GM12878 (cell line): ENCODE results near the gene NOL3. TPM values are rescaled to one million over a fixed set of nuclear protein-coding genes. Genes with fewer than 3 reads are reported as not detected.

Source experiments
- ATAC-seq: fragments of 200-7000 bp; cut with Tn5 transposase; 3 replicates; pipeline ENCODE4 v1.9.1; 2020; ENCODE audit warnings: mild to moderate bottlenecking, moderate library complexity
- Bru-seq: library from RNA; stranded (reverse); fragments of 400-500 nt; gene quantifications from one replicate; lab custom pipeline; 2021; lab: Mats Ljungman, UMichigan
- BruChase-seq, 2 experiments: library from RNA; stranded (reverse); fragments of 400-500 nt; gene quantifications; one replicate each; lab custom pipeline; 2021; lab: Mats Ljungman, UMichigan
- BruUV-seq: library from RNA; stranded (reverse); fragments of 400-500 nt; replicated peaks from 2 replicates; lab custom pipeline; 2021; lab: Mats Ljungman, UMichigan
- CTCF ChIA-PET: fragments of 300-600 bp; sonication (Branson Sonifier 250); formaldehyde crosslinking; extraction: SDS; loops from one replicate; lab custom pipeline; 2021; ENCODE audit warnings: inconsistent platforms; lab: Yijun Ruan, JAX
- POLR2A ChIA-PET: fragments of 350-600 bp; formaldehyde crosslinking; extraction: SDS; loops from one replicate; lab custom pipeline; 2021; ENCODE audit warnings: inconsistent platforms; lab: Charles Lee
- RAD21 ChIA-PET: fragments of 300-600 bp; sonication (Branson Sonifier 250); formaldehyde crosslinking; loops from one replicate; lab custom pipeline; 2023; ENCODE audit warnings: antibody characterized with exemption; ENCODE audit not compliant: unreplicated experiment; lab: Charles Lee
- SMC1A ChIA-PET: fragments of 300-600 bp; sonication (Branson Sonifier 250); formaldehyde crosslinking; loops from one replicate; lab custom pipeline; 2023; ENCODE audit not compliant: unreplicated experiment, uncharacterized antibody; lab: Charles Lee
- DNase-seq: peaks from one replicate; pipeline ENCODE4 v3.0.0-alpha.2; 2011; ENCODE audit warnings: low read depth, low spot score
- FAIRE-seq: peaks from 3 replicates; lab custom pipeline; 2011; peaks lifted over from hg19 to GRCh38; lab: Jason Lieb, UNC
- H2AFZ ChIP-seq: 2 replicates; pipeline ENCODE4 v1.6.0; 2011; ENCODE audit warnings: low read depth, low read length, control low read depth; ENCODE audit not compliant: control insufficient read depth
- H3K27ac ChIP-seq: 2 replicates; pipeline ENCODE4 v1.5.1; 2011; ENCODE audit warnings: control low read depth; ENCODE audit not compliant: control insufficient read depth, insufficient read depth
- H3K27me3 ChIP-seq, 2 experiments: replicated peaks in 1 of 2; 2 replicates each; pipeline versions ENCODE4 v1.6.0 to v1.6.1; 2011; ENCODE audit warnings: low read length in 1 of 2; ENCODE audit not compliant: control insufficient read depth in 2 of 2, insufficient read depth in 2 of 2
- H3K36me3 ChIP-seq, 2 experiments: 2 replicates each; pipeline ENCODE4 v1.5.1; 2011; ENCODE audit warnings: low read length in 1 of 2; ENCODE audit not compliant: control insufficient read depth in 2 of 2, insufficient read depth in 2 of 2
- H3K4me1 ChIP-seq: 2 replicates; pipeline ENCODE4 v1.6.1; 2011; ENCODE audit warnings: mild to moderate bottlenecking, low read length, moderate library complexity, mixed read lengths; ENCODE audit not compliant: control insufficient read depth, insufficient read depth
- H3K4me2 ChIP-seq: 2 replicates; pipeline ENCODE4 v1.6.0; 2011; ENCODE audit warnings: control low read depth; ENCODE audit not compliant: control insufficient read depth, insufficient read depth
- H3K4me3 ChIP-seq: fragments of 200-600 bp; sonication (generic); 2 replicates; pipeline ENCODE4 v1.5.1; 2016
- H3K79me2 ChIP-seq: 2 replicates; pipeline ENCODE4 v1.6.0; 2011; ENCODE audit warnings: low read length; ENCODE audit not compliant: control insufficient read depth, insufficient read depth
- H3K9ac ChIP-seq: 2 replicates; pipeline ENCODE4 v1.8.0; 2011; ENCODE audit warnings: low read length, control low read depth, mixed read lengths; ENCODE audit not compliant: control insufficient read depth, insufficient read depth
- H3K9me3 ChIP-seq: replicated peaks from 3 replicates; pipeline ENCODE4 v1.5.1; 2011; ENCODE audit warnings: mild to moderate bottlenecking, low read length; ENCODE audit not compliant: control insufficient read depth, insufficient read depth
- H4K20me1 ChIP-seq: 2 replicates; pipeline ENCODE4 v1.6.0; 2011; ENCODE audit not compliant: control insufficient read depth, insufficient read depth
- CHD1 ChIP-seq: IDR thresholded peaks from 2 replicates; pipeline ENCODE4 v1.6.1; 2012; ENCODE audit warnings: low read depth, low read length, improper control_type of control experiment
- EZH2 ChIP-seq: IDR thresholded peaks from 2 replicates; pipeline ENCODE4 v1.6.1; 2012; ENCODE audit warnings: low read depth, mild to moderate bottlenecking, control low read depth, inconsistent platforms, low read length, borderline replicate concordance; ENCODE audit not compliant: control insufficient read depth
- HSF1 ChIP-seq: fragments of 150-350 bp; IDR thresholded peaks from 2 replicates; pipeline ENCODE4 v1.6.1; 2014; ENCODE audit warnings: mild to moderate bottlenecking, low read depth, low read length
- PAX8 ChIP-seq: fragments of 450-650 bp; IDR thresholded peaks from 2 replicates; pipeline ENCODE4 v1.6.1; 2017; ENCODE audit warnings: mild to moderate bottlenecking, moderate library complexity
- POU2F2 ChIP-seq: IDR thresholded peaks from 3 replicates; pipeline ENCODE4 v1.6.1; 2011; ENCODE audit warnings: low read depth, mild to moderate bottlenecking, low read length, borderline replicate concordance
- TCF3 ChIP-seq: IDR thresholded peaks from 2 replicates; pipeline ENCODE4 v1.6.1; 2012; ENCODE audit warnings: low read depth, mild to moderate bottlenecking, low read length, borderline replicate concordance; ENCODE audit not compliant: insufficient read depth
- ZNF687 ChIP-seq: fragments of 450-650 bp; IDR thresholded peaks from 2 replicates; pipeline ENCODE4 v1.6.1; 2017; ENCODE audit warnings: mild to moderate bottlenecking, moderate library complexity
- WGBS: methylation state at CpG from one replicate; pipeline ENCODE4 v1.1.6; 2016; ENCODE audit warnings: low lambda C conversion rate; ENCODE audit not compliant: insufficient replicate concordance, insufficient coverage; ENCODE audit errors: missing lambda C conversion rate; 5-methylcytosine and 5-hydroxymethylcytosine counted together
- in situ Hi-C: fragments of 300-500 bp; cut with MboI; formaldehyde crosslinking; loops from 9 replicates; pipeline ENCODE4 v1.14.3; 2018; ENCODE audit warnings: mixed read lengths
- intact Hi-C: fragments of 100-400 bp; cut with micrococcal nuclease; formaldehyde crosslinking; loops from one replicate; pipeline ENCODE4 v1.14.2; 2022; ENCODE audit not compliant: unreplicated experiment
- long read RNA-seq, 2 experiments: library from polyadenylated mRNA; unstranded; transcript quantifications; one replicate each; pipeline ENCODE4 v2.0.0, GENCODE V29; 2019 to 2020
- polyA minus RNA-seq, 3 experiments: library from RNA; depleted of rRNA, polyadenylated mRNA; stranded (reverse); fragments of >200 nt; gene quantifications; 2 replicates each; pipeline ENCODE4 v1.2.3, GENCODE V29; 2011
- polyA plus RNA-seq, 11 experiments: library from polyadenylated mRNA; depleted of rRNA in 4 of 11; unstranded in 6 of 11; stranded (reverse) in 5 of 11; fragments of >200 nt; fragmentation: Nextera tagmentation in 4 of 11; fragmentation: Illumina TruSeq in 1 of 11; extraction: Ambion mirVana in 4 of 11; extraction: Trizol in 1 of 11; gene quantifications; 1 replicate in 1 of 11; 2 replicates in 10 of 11; pipeline versions ENCODE4 v1.2.1 to v1.2.3, GENCODE V29; 2011 to 2016; ENCODE audit warnings: inconsistent platforms in 2 of 11, missing spikeins in 2 of 11, low read depth in 1 of 11
- total RNA-seq, 4 experiments: library from RNA; depleted of rRNA in 3 of 4; stranded (reverse); fragments of >200 nt in 3 of 4; fragmentation: Illumina TruSeq in 1 of 4; extraction: Trizol in 1 of 4; gene quantifications; 2 replicates each; pipeline versions ENCODE4 v1.2.1 to v1.2.3, GENCODE V29; 2013 to 2021
- TF ChIP-seq, protein P1 (sequence below): IDR thresholded peaks from 2 replicates; pipeline ENCODE4 v1.6.1; 2011; ENCODE audit warnings: borderline replicate concordance, low read depth, mild to moderate bottlenecking, moderate library complexity, low read length; ENCODE audit not compliant: insufficient read depth, poor library complexity, severe bottlenecking

Gene NOL3
- 59.6 and 65.7 TPM in 2 replicates for total RNA-seq (2013; cell fraction: nucleolus; rRNA removed)
- total RNA-seq (2014; rRNA removed) (4.3 and 4.5 TPM in 2 replicates), total RNA-seq (2014; rRNA removed; fragmentation: Illumina TruSeq; extraction: Trizol) (1.5 and 2.3 TPM in 2 replicates), total RNA-seq (2021) (5.0 and 5.3 TPM in 2 replicates), polyA plus RNA-seq (2011; rRNA removed) (18.4 and 19.5 TPM in 2 replicates), polyA plus RNA-seq (2014; fragmentation: Illumina TruSeq; extraction: Trizol) (3.0 and 4.2 TPM in 2 replicates), polyA plus RNA-seq (2014; fragmentation: Nextera tagmentation; extraction: Ambion mirVana) (under 1 TPM; 0.31 to 0.44 TPM), polyA plus RNA-seq (2014; rRNA removed) (4.8 and 5.8 TPM in 2 replicates), polyA plus RNA-seq (2016; fragmentation: Nextera tagmentation; extraction: Ambion mirVana) (1 to 10 TPM; 1.6 to 2.4 TPM), polyA minus RNA-seq (2011; rRNA and poly(A)+ RNA removed) (9.1 and 9.5 TPM in 2 replicates), Bru-seq, nascent RNA (percentile 84 among the genes with signal in this experiment), BruChase-seq, experiment 1, labeled RNA remaining after a 6-hour chase (percentile 88 among the genes with signal in this experiment), BruChase-seq, experiment 2, labeled RNA remaining after a 2-hour chase (percentile 81 among the genes with signal in this experiment)
- polyA plus RNA-seq (2011; ENCODE audit: low read depth) = 7.8 TPM
- 12.9 and 13.1 TPM in 2 replicates for polyA plus RNA-seq (2011; cell fraction: cytosol; rRNA removed)
- 47.9 and 53.2 TPM in 2 replicates for polyA plus RNA-seq (2011; cell fraction: nucleus; rRNA removed)
- polyA plus RNA-seq (2012) = 21.1 and 24.3 TPM in 2 replicates
- 1.2 TPM in 1 of 2 replicates, not detected in the other for polyA minus RNA-seq (2011; cell fraction: cytosol; rRNA and poly(A)+ RNA removed)
- 5.7 and 8.5 TPM in 2 replicates for polyA minus RNA-seq (2011; cell fraction: nucleus; rRNA and poly(A)+ RNA removed)
- long read RNA-seq, experiment 1, partial matches to known transcripts = 1 of 1 reads
- long read RNA-seq, experiment 1, other reads (novel, unspliced or antisense) = 0 of 1 reads
- long read RNA-seq, experiment 2, partial matches to known transcripts = 1 of 3 reads
- long read RNA-seq, experiment 2, other reads (novel, unspliced or antisense) = 0 of 3 reads

DNA sequence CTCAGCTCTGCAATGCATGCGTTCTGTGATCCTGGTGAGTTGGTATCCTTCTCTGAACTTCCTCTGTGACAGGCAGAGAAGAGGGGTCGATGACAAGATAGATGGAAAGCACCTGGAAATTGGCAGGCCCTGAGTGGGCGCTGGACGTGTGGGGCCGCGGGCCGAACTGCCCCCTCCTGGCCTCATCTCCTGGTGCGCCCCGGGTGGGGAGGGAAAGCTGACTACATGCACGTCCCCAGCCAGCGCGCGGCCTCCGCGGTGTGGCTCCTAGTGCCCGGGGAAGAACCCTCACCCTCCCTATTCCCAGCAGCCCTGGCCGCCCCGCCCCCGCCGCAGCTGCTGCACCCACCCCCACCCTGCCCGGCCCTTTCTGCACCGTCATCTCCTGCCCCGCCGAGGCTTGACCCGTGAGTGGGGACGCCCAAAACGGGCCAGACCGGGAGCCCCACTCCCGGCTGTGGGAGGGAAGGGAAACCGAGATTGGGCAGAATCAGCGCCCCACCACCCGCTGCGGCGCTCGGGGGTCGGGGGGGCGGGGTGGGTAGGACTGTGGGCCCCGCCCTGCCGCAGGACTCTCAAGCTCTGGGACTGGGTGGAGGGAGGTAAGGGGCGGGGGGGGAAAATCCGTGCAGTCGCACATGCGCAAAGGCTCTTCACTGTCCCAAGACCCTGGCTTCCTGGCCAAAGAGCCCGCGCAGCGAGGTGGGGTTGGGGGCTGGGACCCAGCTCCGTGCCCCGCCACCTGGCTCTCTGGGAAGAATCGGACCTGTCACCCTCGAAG is at the start of gene NOL3:
NOL3 (plus strand) TSS at position 371 of the 781 bp plus-strand sequence.
- FAIRE-seq = peak; percentile 66
- Histone ChIP-seq H4K20me1 (no peaks in the 10 kb centered on the region), H3K9ac (peak within 1 kb of the TSS; percentile 69), H3K4me1 (peaks cover 43% of the 10 kb centered on the region), H2AFZ (peak within 1 kb of the TSS; percentile 74), H3K9me3 (no peaks in the 10 kb centered on the region; the same call in 2 of the 3 replicates), H3K4me2 (peak within 1 kb of the TSS; percentile 95), H3K79me2 (no peaks in the 10 kb centered on the region), H3K27me3 (peaks cover 0 to 7% of the 10 kb centered on the region in 2 experiments), H3K36me3 (no peaks in the 10 kb centered on the region), H3K27ac (peak within 1 kb of the TSS; percentile 50), H3K4me3 (peak within 1 kb of the TSS; percentile 73)
- peak; percentile 63 for ATAC-seq
- intact Hi-C loops (no loop called here), in situ Hi-C loops (no loop called here)
- DNase-seq = peak; percentile 58
- ChIA-PET SMC1A (interaction anchor here (1.0 to 4.1 kb wide), 3 partner anchors 11 to 153 kb away, joined by 3 to 48 read pairs (median 6); partner anchors contain the start of genes FBXL8 and TRADD), CTCF (interaction anchor here (0.5 to 5.4 kb wide), 20 partner anchors 9 to 214 kb away, joined by 3 to 60 read pairs (median 4); partner anchors contain the start of genes B3GNT9, EXOC3L1, FBXL8 and MATCAP1), RAD21 (interaction anchor here (0.7 to 4.1 kb wide), 11 partner anchors 9 to 152 kb away, joined by 3 to 48 read pairs (median 4); partner anchors contain the start of genes E2F4, FBXL8, FHOD1 and TMEM208), POLR2A (interaction anchor here (0.7 to 10.9 kb wide), 11 partner anchors 10 to 152 kb away, joined by 3 to 137 read pairs (median 5); partner anchors contain the start of genes FBXL8, FHOD1, HSF4 and TMEM208)
- WGBS = under 1% methylated on average over 37 of the region's 50 CpGs
- BruUV-seq = no TSS peak
- TF ChIP-seq POU2F2 = no peak
- no peak for TF ChIP-seq PAX8
- no peak for TF ChIP-seq HSF1
- no peak for TF ChIP-seq EZH2
- no peak for TF ChIP-seq CHD1
- peak; percentile 70 for TF ChIP-seq TCF3
- TF ChIP-seq, protein P1, sequence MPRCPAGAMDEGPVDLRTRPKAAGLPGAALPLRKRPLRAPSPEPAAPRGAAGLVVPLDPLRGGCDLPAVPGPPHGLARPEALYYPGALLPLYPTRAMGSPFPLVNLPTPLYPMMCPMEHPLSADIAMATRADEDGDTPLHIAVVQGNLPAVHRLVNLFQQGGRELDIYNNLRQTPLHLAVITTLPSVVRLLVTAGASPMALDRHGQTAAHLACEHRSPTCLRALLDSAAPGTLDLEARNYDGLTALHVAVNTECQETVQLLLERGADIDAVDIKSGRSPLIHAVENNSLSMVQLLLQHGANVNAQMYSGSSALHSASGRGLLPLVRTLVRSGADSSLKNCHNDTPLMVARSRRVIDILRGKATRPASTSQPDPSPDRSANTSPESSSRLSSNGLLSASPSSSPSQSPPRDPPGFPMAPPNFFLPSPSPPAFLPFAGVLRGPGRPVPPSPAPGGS = no peak
- peak; percentile 82 for TF ChIP-seq ZNF687
